Measurements from ENCODE around the gene CBX1. TPM values are rescaled to one million over a fixed set of nuclear protein-coding genes. Genes with fewer than 3 reads are reported as not detected.
"Not testable (repeated sequence)": the region's sequence is repeated elsewhere in the genome, so short reads cannot be mapped to it uniquely, and the experiment has no call there.

Gene CBX1
- total RNA-seq, 2 experiments from 2014 or later = 59.7 to 70.4 TPM

DNA sequence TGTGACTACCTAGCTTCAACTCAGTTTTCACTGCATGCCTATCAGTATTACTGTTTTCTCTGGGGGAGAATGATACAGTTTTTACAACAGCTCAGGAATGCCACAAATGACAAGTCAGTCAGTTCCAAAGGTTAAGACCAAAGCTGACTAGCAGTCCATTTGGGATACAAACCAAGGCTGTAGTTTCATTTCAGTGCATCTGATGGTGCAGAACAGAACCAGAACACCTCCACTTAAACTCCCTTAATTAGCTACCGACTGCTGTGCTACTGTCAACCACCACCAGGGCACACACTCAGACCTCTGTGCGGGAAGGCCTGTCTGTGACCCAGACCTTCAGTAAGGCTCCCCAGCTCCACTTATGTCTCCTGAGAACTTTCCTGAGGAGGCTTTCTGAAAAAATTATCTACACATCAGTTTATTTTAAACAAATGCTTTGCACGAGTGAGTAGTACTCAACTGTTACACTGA is 32.8 kb downstream of the CBX1 start:
- BruUV-seq (replicated peaks) = no TSS peak
- TF ChIP-seq, protein P1, sequence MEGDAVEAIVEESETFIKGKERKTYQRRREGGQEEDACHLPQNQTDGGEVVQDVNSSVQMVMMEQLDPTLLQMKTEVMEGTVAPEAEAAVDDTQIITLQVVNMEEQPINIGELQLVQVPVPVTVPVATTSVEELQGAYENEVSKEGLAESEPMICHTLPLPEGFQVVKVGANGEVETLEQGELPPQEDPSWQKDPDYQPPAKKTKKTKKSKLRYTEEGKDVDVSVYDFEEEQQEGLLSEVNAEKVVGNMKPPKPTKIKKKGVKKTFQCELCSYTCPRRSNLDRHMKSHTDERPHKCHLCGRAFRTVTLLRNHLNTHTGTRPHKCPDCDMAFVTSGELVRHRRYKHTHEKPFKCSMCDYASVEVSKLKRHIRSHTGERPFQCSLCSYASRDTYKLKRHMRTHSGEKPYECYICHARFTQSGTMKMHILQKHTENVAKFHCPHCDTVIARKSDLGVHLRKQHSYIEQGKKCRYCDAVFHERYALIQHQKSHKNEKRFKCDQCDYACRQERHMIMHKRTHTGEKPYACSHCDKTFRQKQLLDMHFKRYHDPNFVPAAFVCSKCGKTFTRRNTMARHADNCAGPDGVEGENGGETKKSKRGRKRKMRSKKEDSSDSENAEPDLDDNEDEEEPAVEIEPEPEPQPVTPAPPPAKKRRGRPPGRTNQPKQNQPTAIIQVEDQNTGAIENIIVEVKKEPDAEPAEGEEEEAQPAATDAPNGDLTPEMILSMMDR (conservative IDR thresholded peaks at IDR 0.05; ENCODE audit: low read length) = peak; percentile 65
- TF ChIP-seq EZH2phosphoT487 (IDR thresholded peaks at IDR 0.05; ENCODE audit: borderline replicate concordance, low read depth, low read length) = no peak
- intact Hi-C loops (cut with micrococcal nuclease; ENCODE audit: unreplicated experiment) = no loop called here
- Histone ChIP-seq H3K36me3 (ENCODE audit: insufficient read depth, low read length) (peaks cover 89% of the 10 kb centered on the region), H3K4me3 (ENCODE audit: low read depth, low read length, poor library complexity, severe bottlenecking) (no peak overlapping the region), H3K27ac (ENCODE audit: low read depth, low read length, poor library complexity, severe bottlenecking) (no peak overlapping the region), H3K79me2 (ENCODE audit: insufficient read depth, low read depth, low read length) (no peaks in the 10 kb centered on the region), H4K20me1 (ENCODE audit: insufficient read depth, low read length) (no peaks in the 10 kb centered on the region), H3K9me2 (ENCODE audit: insufficient read depth, low read length) (no peaks in the 10 kb centered on the region), H2AFZ (ENCODE audit: low read length) (no peak overlapping the region), H3K4me1 (ENCODE audit: insufficient read depth, low read length, poor library complexity, severe bottlenecking) (no peaks in the 10 kb centered on the region), H3K9me3 (ENCODE audit: low read length) (no peaks in the 10 kb centered on the region), H3K4me2 (ENCODE audit: low read length) (no peak overlapping the region)
- DNase-seq (ENCODE audit: low spot score) = peak; percentile 23
- ChIA-PET POLR2A (interaction anchor here (0.6 to 1.5 kb wide), 5 partner anchors 8 to 889 kb away, joined by 3 to 8 read pairs (median 4); no protein-coding TSS in a partner anchor), CTCF (ENCODE audit: unreplicated experiment) (interaction anchor here (0.5 to 1.0 kb wide), 3 partner anchors 9 to 20 kb away, joined by 3 read pairs; no protein-coding TSS in a partner anchor)

DNA sequence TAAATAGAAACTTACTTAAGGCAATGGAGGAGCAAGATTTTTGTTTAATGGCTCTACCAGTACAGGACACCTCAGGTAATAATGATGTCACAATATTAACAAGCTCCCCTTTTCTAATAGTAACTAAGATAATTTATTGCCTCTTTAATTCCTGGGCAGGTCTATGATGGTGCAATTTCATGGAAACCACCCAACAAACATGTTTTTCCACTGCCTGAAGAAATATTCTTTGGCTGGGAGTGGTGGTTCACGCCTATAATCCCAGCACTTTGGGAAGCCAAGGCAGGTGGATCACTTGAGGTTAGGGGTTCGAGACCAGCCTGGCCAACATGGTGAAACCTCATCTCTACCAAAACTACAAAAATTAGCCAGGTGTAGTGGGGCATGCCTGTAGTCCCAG is 33.5 kb downstream of the CBX1 start:
- H3K4me2 ChIP-seq (ENCODE audit: low read length); H2AFZ ChIP-seq (ENCODE audit: low read length); DNase-seq (ENCODE audit: low spot score); H3K9me3 ChIP-seq (ENCODE audit: low read length); H3K4me3 ChIP-seq (ENCODE audit: low read depth, low read length, poor library complexity, severe bottlenecking); H3K4me1 ChIP-seq (ENCODE audit: insufficient read depth, low read length, poor library complexity, severe bottlenecking); H4K20me1 ChIP-seq (ENCODE audit: insufficient read depth, low read length); intact Hi-C loops (cut with micrococcal nuclease; ENCODE audit: unreplicated experiment); H3K79me2 ChIP-seq (ENCODE audit: insufficient read depth, low read depth, low read length); H3K27ac ChIP-seq (ENCODE audit: low read depth, low read length, poor library complexity, severe bottlenecking); BruUV-seq (replicated peaks); H3K9me2 ChIP-seq (ENCODE audit: insufficient read depth, low read length): not testable (repeated sequence)
- ChIA-PET CTCF (ENCODE audit: unreplicated experiment) (interaction anchor here (0.7 to 1.0 kb wide), 2 partner anchors 13 to 19 kb away, joined by 3 read pairs; no protein-coding TSS in a partner anchor), POLR2A (interaction anchor here (0.9 to 1.5 kb wide), 4 partner anchors 8 to 13 kb away, joined by 3 to 8 read pairs (median 4); no protein-coding TSS in a partner anchor)
- H3K36me3 ChIP-seq (ENCODE audit: insufficient read depth, low read length) = peaks cover 89% of the 10 kb centered on the region

DNA sequence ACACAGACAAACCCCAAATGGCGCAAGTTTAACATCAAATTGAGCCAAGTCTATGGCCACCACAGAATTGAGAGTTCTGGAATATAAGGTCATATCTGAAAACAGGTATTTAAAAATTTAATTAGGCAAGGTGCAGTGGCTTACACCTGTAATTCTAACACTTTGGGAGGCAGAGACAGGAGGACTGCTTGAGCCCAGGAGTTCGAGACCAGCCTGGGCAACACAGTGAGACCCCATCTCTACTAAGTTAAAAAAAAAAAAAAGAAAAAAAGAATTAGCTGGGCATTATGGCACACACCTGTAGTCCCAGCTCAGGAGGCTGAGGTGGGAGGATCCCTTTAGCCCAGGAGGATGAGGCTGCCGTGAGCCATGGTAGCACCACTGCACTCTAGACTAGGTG is 34.0 kb downstream of the CBX1 start:
- intact Hi-C loops (cut with micrococcal nuclease; ENCODE audit: unreplicated experiment) = no loop called here
- no peak overlapping the region for H2AFZ ChIP-seq (ENCODE audit: low read length)
- H3K9me3 ChIP-seq (ENCODE audit: low read length) = no peaks in the 10 kb centered on the region
- H3K79me2 ChIP-seq (ENCODE audit: insufficient read depth, low read depth, low read length) = no peaks in the 10 kb centered on the region
- no peaks in the 10 kb centered on the region for H4K20me1 ChIP-seq (ENCODE audit: insufficient read depth, low read length)
- H3K9me2 ChIP-seq (ENCODE audit: insufficient read depth, low read length) = no peaks in the 10 kb centered on the region
- no peak overlapping the region for H3K4me3 ChIP-seq (ENCODE audit: low read depth, low read length, poor library complexity, severe bottlenecking)
- no peaks in the 10 kb centered on the region for H3K4me1 ChIP-seq (ENCODE audit: insufficient read depth, low read length, poor library complexity, severe bottlenecking)
- TF ChIP-seq, protein P1 (conservative IDR thresholded peaks at IDR 0.05; ENCODE audit: low read length) = no peak
- TF ChIP-seq EZH2phosphoT487 (IDR thresholded peaks at IDR 0.05; ENCODE audit: borderline replicate concordance, low read depth, low read length) = no peak
- H3K36me3 ChIP-seq (ENCODE audit: insufficient read depth, low read length) = peaks cover 89% of the 10 kb centered on the region
- no peak overlapping the region for H3K27ac ChIP-seq (ENCODE audit: low read depth, low read length, poor library complexity, severe bottlenecking)
- CTCF ChIA-PET (ENCODE audit: unreplicated experiment) = no interaction called here
- BruUV-seq (replicated peaks) = no TSS peak
- POLR2A ChIA-PET = interaction anchor here (1.1 to 1.3 kb wide), 2 partner anchors 11 to 13 kb away, joined by 4 to 5 read pairs; no protein-coding TSS in a partner anchor
- H3K4me2 ChIP-seq (ENCODE audit: low read length) = no peak overlapping the region
- no peak for DNase-seq (ENCODE audit: low spot score)

Data from OCI-LY7 (cell line).